Prostate gland (tissue), 2 donors: ENCODE results near the gene REV3L. TPM values are rescaled to one million over a fixed set of nuclear protein-coding genes. Genes with fewer than 3 reads are reported as not detected.

Experiments
- DNase-seq: peaks from one replicate; pipeline ENCODE4 v3.0.0-alpha.2; 2019; ENCODE audit warnings: low spot score
- H3K27ac ChIP-seq, 2 donors: fragments of 200-600 bp; sonication (generic); 2 replicates each; pipeline ENCODE4 v1.5.1; 2017 to 2019
- H3K27me3 ChIP-seq: fragments of 200-600 bp; sonication (generic); replicated peaks from 2 replicates; pipeline ENCODE4 v1.5.1; 2019; ENCODE audit not compliant: insufficient read depth
- H3K36me3 ChIP-seq, 2 donors: fragments of 200-600 bp; sonication (generic); 1 replicate in 1 of 2; 2 replicates in 1 of 2; pipeline versions ENCODE4 v1.5.1 to v1.8.1; 2017 to 2019
- H3K4me1 ChIP-seq: fragments of 200-600 bp; sonication (generic); replicated peaks from 2 replicates; pipeline ENCODE4 v1.5.1; 2019
- H3K4me3 ChIP-seq, 2 donors: fragments of 200-600 bp; sonication (generic); 2 replicates each; pipeline ENCODE4 v1.5.1; 2017 to 2019
- H3K9me3 ChIP-seq: fragments of 200-600 bp; sonication (generic); 2 replicates; pipeline ENCODE4 v1.5.1; 2017
- POLR2A ChIP-seq: fragments of 450-650 bp; IDR thresholded peaks from one replicate; pipeline ENCODE4 v1.6.1; 2016; ENCODE audit warnings: antibody characterized with exemption, mild to moderate bottlenecking
- POLR2AphosphoS5 ChIP-seq: sonication (generic); formaldehyde crosslinking; IDR thresholded peaks from one replicate; pipeline ENCODE4 v1.6.1; 2017; ENCODE audit warnings: antibody characterized with exemption
- WGBS: methylation state at CpG from one replicate; pipeline ENCODE4 v1.1.5; 2018; 5-methylcytosine and 5-hydroxymethylcytosine counted together
- intact Hi-C: fragments of 100-400 bp; cut with DNase I; formaldehyde crosslinking; loops from one replicate; pipeline ENCODE4 v1.14.2; 2022
- total RNA-seq, 2 donors: library from RNA; depleted of rRNA; stranded (reverse); fragments of >200 nt; gene quantifications; one replicate each; pipeline ENCODE4 v1.1.0, GENCODE V29; 2016
- TF ChIP-seq, protein P1 (sequence below), 4 experiments: fragments of 200-600 bp in 2 of 4; fragments of 450-650 bp in 2 of 4; sonication (generic) in 2 of 4; IDR thresholded peaks; 1 replicate in 3 of 4; 2 replicates in 1 of 4; pipeline ENCODE4 v1.5.1; 2016 to 2019; ENCODE audit warnings: antibody characterized with exemption in 4 of 4, mild to moderate bottlenecking in 2 of 4, moderate library complexity in 2 of 4

The REV3L gene
- total RNA-seq, 2 donors from 2014 or later, result 20.0 to 44.2 TPM

DNA sequence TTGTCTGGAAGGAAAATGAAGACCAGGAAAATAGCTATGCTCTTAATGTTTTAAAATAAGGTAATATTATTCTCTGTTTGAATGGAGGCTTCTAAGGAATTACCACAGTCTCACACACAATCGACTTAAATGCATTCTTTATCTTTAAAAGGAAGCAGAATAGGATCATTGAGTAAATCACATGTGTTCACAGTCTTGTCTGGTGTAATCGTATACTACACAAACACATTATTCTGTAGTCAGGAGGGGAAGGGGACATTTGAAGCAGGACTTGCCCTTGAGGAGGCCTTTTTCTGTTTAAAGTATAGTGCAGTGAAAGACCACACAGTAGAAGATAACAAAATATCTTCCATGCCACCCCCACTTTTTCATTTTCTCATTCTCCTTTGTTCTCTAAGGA, 20.6 kb upstream of the REV3L start:
- TF ChIP-seq, protein P1, sequence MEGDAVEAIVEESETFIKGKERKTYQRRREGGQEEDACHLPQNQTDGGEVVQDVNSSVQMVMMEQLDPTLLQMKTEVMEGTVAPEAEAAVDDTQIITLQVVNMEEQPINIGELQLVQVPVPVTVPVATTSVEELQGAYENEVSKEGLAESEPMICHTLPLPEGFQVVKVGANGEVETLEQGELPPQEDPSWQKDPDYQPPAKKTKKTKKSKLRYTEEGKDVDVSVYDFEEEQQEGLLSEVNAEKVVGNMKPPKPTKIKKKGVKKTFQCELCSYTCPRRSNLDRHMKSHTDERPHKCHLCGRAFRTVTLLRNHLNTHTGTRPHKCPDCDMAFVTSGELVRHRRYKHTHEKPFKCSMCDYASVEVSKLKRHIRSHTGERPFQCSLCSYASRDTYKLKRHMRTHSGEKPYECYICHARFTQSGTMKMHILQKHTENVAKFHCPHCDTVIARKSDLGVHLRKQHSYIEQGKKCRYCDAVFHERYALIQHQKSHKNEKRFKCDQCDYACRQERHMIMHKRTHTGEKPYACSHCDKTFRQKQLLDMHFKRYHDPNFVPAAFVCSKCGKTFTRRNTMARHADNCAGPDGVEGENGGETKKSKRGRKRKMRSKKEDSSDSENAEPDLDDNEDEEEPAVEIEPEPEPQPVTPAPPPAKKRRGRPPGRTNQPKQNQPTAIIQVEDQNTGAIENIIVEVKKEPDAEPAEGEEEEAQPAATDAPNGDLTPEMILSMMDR (IDR thresholded peaks at IDR 0.05), result no peak
- no peak for TF ChIP-seq POLR2A
- TF ChIP-seq POLR2AphosphoS5, result no peak

DNA sequence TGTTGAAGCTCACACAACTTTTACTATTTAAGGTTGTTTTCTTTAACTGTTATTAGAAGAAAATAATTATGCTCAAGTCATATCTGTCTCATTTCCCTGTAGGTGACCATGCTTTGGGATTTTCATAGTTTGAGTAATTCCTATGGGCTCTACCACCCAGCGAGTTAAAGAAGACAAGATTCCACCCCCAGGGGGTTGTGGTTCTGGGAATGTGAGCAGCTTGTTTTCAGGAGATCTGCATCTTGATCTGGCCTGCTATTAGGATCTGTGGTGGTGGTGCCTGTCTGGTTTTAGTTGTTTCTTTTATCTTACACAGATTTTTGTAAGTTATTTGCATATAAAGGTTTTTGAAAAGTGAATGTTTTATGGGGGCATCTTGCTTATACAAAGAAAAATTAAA, 20.2 kb upstream of the REV3L start:
- H3K27ac ChIP-seq, result no peak overlapping the region
- H3K27me3 ChIP-seq, result no peaks in the 10 kb centered on the region
- no peak for DNase-seq
- H3K4me3 ChIP-seq, result no peak overlapping the region
- TF ChIP-seq POLR2A (no peak), POLR2AphosphoS5 (no peak)
- TF ChIP-seq, protein P1 (IDR thresholded peaks at IDR 0.05), result no peak
- WGBS, result 38% methylated on average over 1 of the region's 1 CpG
- no peaks in the 10 kb centered on the region for H3K4me1 ChIP-seq
- no peaks in the 10 kb centered on the region for H3K36me3 ChIP-seq
- no peaks in the 10 kb centered on the region for H3K9me3 ChIP-seq
- intact Hi-C loops, result loop anchor here (5.0 kb wide), 1 partner anchor 49 kb away; no protein-coding TSS in a partner anchor

More for the DNA sequence above, 20.6 kb upstream of the REV3L start:
- intact Hi-C loops, result loop anchor here (5.0 kb wide), 1 partner anchor 49 kb away; no protein-coding TSS in a partner anchor
- Histone ChIP-seq H3K27ac (no peak overlapping the region), H3K4me3 (no peak overlapping the region), H3K4me1 (no peaks in the 10 kb centered on the region), H3K9me3 (no peaks in the 10 kb centered on the region), H3K36me3 (no peaks in the 10 kb centered on the region), H3K27me3 (no peaks in the 10 kb centered on the region)
- 12% methylated on average over 2 of the region's 2 CpGs for WGBS
- DNase-seq, result no peak

GRCh38 chr6:111502154-111502553, 19.1 kb upstream of the REV3L start:
- Histone ChIP-seq H3K9me3 (no peaks in the 10 kb centered on the region), H3K4me3 (no peak overlapping the region), H3K27ac (no peak overlapping the region), H3K36me3 (no peaks in the 10 kb centered on the region), H3K4me1 (no peaks in the 10 kb centered on the region), H3K27me3 (no peaks in the 10 kb centered on the region)
- no peak for DNase-seq
- TF ChIP-seq POLR2A (no peak), POLR2AphosphoS5 (no peak)
- TF ChIP-seq, protein P1 (IDR thresholded peaks at IDR 0.05), result no peak
- intact Hi-C loops, result loop anchor here (5.0 kb wide), 1 partner anchor 50 kb away; no protein-coding TSS in a partner anchor
- WGBS, result 100% methylated on average over 2 of the region's 2 CpGs

DNA sequence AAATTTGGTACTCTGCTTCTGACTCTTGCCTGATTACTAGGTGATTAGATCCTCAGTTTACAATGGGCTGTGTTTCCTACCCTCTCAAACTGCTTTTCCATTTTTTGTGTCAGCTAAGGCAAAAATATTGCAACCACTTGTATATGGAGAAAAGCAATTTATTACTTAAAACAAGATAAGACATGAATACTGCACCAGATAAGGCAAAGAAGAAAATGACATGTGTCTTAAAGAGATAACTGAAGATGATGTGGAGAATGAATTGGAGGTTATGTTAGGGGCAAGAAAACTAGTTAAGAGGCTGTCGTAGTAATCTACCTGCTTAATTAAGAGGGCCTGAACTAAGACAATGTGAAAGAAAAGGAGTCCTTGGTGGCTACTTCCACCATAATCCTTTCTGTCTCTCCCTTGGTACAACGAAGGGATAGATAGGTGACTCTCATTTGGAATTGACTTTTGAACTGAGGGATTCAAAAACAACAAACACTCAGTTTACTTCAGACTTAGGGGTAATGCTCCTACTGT, 16.3 kb upstream of the REV3L start:
- 87% methylated on average over 2 of the region's 2 CpGs for WGBS
- intact Hi-C loops, result no loop called here
- no peaks in the 10 kb centered on the region for H3K27me3 ChIP-seq
- no peak overlapping the region for H3K27ac ChIP-seq
- H3K36me3 ChIP-seq, result no peaks in the 10 kb centered on the region
- no peaks in the 10 kb centered on the region for H3K9me3 ChIP-seq
- H3K4me3 ChIP-seq, result no peak overlapping the region
- no peaks in the 10 kb centered on the region for H3K4me1 ChIP-seq
- DNase-seq, result no peak
- no peak for TF ChIP-seq POLR2AphosphoS5
- no peak for TF ChIP-seq POLR2A
- TF ChIP-seq, protein P1 (IDR thresholded peaks at IDR 0.05), result no peak

GRCh38 chr6:111494951-111495635, 12.1 kb upstream of the REV3L start:
- Histone ChIP-seq H3K4me1 (no peaks in the 10 kb centered on the region), H3K36me3 (no peaks in the 10 kb centered on the region), H3K9me3 (no peaks in the 10 kb centered on the region), H3K4me3 (no peak overlapping the region), H3K27me3 (no peaks in the 10 kb centered on the region), H3K27ac (no peak overlapping the region)
- TF ChIP-seq, protein P1 (IDR thresholded peaks at IDR 0.05), result no peak
- TF ChIP-seq POLR2AphosphoS5, result no peak
- no peak for TF ChIP-seq POLR2A
- 94% methylated on average over 2 of the region's 2 CpGs for WGBS
- DNase-seq, result no peak
- intact Hi-C loops, result no loop called here
